IPS-18c (cell line): Measurements from ENCODE around the gene TAOK2.
"Not testable (repeated sequence)": the region's sequence is repeated elsewhere in the genome, so short reads cannot be mapped to it uniquely, and the experiment has no call there.

Experiments used
- H3K4me3 ChIP-seq: 2 replicates; pipeline ENCODE4 v1.7.0; 2013; ENCODE audit warnings: low read depth, mild to moderate bottlenecking, low read length, moderate library complexity; ENCODE audit not compliant: insufficient read depth
- H3K9me3 ChIP-seq: one replicate; pipeline ENCODE4 v1.6.1; 2013; ENCODE audit warnings: mild to moderate bottlenecking, low read length, moderate library complexity; ENCODE audit not compliant: control insufficient read depth, insufficient read depth

The TAOK2 gene

GRCh38 chr16:30027588-30028437 is 54.1 kb downstream of the TAOK2 start:
- Histone ChIP-seq H3K9me3 (no peaks in the 10 kb centered on the region), H3K4me3 (no peak overlapping the region)

DNA sequence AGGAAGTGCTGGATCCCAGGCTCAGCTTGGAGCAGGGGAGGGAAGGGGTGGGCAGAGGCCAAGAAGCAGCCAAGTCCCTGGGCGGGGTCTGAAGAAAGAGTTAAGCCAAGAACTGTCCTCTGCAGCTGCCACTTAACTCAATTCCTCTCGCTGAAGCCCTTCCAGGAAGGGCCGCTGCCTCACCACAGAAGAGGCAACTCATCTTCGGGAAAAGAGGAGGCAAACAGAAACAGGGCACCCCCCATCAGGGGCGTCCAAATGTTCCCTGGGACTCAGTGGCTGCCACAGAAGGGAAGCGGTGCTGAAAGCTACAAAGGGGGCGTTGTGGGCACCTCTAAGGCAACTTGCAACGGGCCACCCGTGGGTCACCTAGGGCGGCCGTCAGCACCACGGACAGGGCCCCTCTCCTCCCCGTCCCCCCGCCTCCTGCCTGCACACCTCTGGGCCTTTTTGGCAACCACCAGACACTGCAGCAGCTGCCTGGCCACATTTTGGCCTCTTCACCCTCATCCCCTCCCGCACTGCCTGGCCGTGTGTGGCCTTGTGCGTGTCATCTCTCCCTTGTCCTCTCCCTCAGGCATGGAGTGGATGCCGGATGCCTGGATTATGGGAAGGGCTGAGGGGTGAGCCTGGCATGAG is 54.9 kb downstream of the TAOK2 start:
- Histone ChIP-seq H3K9me3 (no peaks in the 10 kb centered on the region), H3K4me3 (no peak overlapping the region)

- H3K4me3 ChIP-seq = peak overlapping the region; percentile 59
- no peaks in the 10 kb centered on the region for H3K9me3 ChIP-seq
Measured at GRCh38 chr16:30030011-30030685, 56.5 kb downstream of the TAOK2 start.

DNA sequence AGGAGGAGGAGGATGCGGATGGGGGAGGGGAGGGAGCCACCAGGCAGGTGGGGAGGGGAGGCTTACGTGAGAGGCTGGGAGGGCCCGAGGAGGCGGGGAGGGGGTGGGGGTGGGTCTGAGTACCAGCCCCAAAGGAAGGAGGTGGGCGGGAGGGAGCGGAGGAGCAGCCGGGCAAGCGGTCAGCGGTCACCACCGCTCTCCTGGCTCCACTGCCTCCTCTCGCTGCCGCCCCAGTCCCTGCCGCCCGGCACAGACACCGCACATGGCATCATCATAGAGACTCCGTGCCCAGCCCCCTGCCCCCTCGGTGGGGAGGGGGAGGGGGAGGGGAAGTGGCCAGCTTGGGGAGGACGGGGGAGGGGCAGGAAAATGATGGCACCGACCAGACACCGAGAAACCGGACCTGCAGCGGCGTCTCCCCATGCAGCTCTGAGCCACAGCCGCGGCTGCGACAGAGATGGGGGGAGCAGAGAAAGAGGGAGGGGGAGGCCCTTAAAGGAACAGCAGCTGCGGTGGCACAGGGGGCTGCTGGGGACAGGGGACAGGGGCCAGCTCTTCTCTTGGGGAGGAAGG is 57.3 kb downstream of the TAOK2 start, which contains the start of gene TLCD3B:
TSS of gene TLCD3B (minus strand) at position 431 of the 573 bp plus-strand sequence. CDS start 744 bp downstream, outside the sequence.
- Histone ChIP-seq H3K9me3 (no peaks in the 10 kb centered on the region), H3K4me3 (peak within 1 kb of the TSS; percentile 59)

DNA sequence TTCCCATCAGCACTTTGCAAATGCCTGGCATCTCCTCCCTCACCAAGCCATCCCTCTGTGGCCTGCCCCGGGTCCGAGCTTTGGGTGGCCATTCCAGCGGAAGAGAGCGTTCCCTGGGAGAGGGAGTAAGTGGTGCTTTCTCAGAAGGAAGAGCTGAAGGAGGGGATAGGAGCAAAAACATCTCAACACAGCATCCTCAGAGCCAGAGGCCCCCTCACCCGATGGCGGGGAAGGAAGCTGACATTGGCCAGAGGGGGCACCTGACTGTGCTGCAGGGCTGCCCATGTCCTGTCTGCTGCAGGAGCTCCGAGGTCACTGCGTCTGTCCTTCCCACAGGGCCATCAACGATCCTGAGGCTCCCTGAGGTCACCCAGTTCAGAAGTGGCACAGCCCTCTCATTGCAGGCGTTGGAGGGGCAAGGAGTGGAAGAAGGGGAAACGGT is 57.8 kb downstream of the TAOK2 start:
- no peaks in the 10 kb centered on the region for H3K9me3 ChIP-seq
- peak overlapping the region; percentile 59 for H3K4me3 ChIP-seq

- no peaks in the 10 kb centered on the region for H3K9me3 ChIP-seq
- H3K4me3 ChIP-seq = no peak overlapping the region
Measured at GRCh38 chr16:30032083-30032819, 58.6 kb downstream of the TAOK2 start.

GRCh38 chr16:30033270-30033669 is 59.6 kb downstream of the TAOK2 start:
- H3K9me3 ChIP-seq = no peaks in the 10 kb centered on the region
- H3K4me3 ChIP-seq = no peak overlapping the region

DNA sequence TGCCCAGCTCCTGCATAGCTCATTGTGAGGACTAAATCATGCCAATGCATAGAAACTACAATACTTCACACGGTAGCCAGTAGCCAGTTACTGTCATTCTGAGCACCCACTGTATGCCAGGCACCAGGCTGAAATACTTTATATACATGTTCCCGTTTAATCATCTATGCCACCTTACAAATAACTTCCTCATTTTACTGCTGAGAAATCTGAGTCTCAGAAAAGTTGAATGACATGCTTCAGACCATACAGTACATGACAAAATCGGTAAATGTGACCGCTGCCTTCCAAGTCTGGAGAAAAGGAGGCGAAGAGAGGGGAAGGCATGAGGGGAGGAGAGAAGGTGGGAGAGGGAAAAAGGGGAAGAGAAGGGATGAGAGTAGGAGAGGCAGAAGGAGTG is 66.6 kb downstream of the TAOK2 start:
- H3K9me3 ChIP-seq = no peaks in the 10 kb centered on the region
- H3K4me3 ChIP-seq = no peak overlapping the region

- not testable (repeated sequence) for H3K4me3 ChIP-seq, H3K9me3 ChIP-seq
Measured at GRCh38 chr16:30040690-30041089, 67.0 kb downstream of the TAOK2 start.

DNA sequence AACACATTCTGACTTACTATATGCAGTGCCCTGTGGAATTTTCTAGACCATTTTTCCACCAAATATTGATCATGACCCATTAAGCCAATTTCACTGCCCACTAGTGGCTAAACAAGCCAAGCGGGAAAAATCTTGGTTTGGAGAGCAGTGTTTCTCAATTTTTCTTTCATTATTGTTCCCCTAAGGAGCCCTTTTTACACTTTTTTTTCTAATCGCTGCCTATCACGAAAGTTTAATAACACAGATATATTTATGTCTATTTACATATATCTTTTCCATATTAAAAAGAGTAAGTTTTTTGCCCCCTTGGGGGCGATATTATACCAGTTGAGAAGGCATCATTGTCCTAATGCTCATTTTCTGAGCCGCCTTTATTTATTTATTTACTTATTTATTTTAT is 68.2 kb downstream of the TAOK2 start:
- no peak overlapping the region for H3K4me3 ChIP-seq
- H3K9me3 ChIP-seq = no peaks in the 10 kb centered on the region
